Activated CD8-positive, alpha-beta memory T cell treated with anti-CD3 and anti-CD28 coated beads for 1 hour (primary cell): ENCODE measurements around the gene TEAD1.
"Not testable (repeated sequence)": the region's sequence is repeated elsewhere in the genome, so short reads cannot be mapped to it uniquely, and the experiment has no call there.

Experiments
- DNase-seq, 2 donors: peaks; one replicate each; pipeline ENCODE4 v3.0.0-alpha.2; 2020; ENCODE audit warnings: low read depth in 1 of 2; ENCODE audit errors: extremely low read depth in 1 of 2

TEAD1 gene

GRCh38 chr11:12853652-12854296 is 179.6 kb downstream of the TEAD1 start:
- no peak for DNase-seq

GRCh38 chr11:12854297-12854661 is 180.1 kb downstream of the TEAD1 start:
- no peak for DNase-seq

- DNase-seq, result no peak
These were observed 180.6 kb downstream of the TEAD1 start for GRCh38 chr11:12854829-12855228.

- no peak for DNase-seq
These were observed 182.1 kb downstream of the TEAD1 start for GRCh38 chr11:12856338-12856737.

GRCh38 chr11:12857572-12857971 is 183.4 kb downstream of the TEAD1 start:
- no peak for DNase-seq

- DNase-seq, result no peak
These were observed 185.8 kb downstream of the TEAD1 start for GRCh38 chr11:12859872-12860657.

GRCh38 chr11:12860827-12861226 is 186.6 kb downstream of the TEAD1 start:
- DNase-seq, result no peak

- DNase-seq, result no peak
These were observed 188.7 kb downstream of the TEAD1 start for GRCh38 chr11:12862696-12863469.

- no peak for DNase-seq
These were observed 189.4 kb downstream of the TEAD1 start for GRCh38 chr11:12863605-12864121.

GRCh38 chr11:12864316-12865156 is 190.3 kb downstream of the TEAD1 start:
- DNase-seq, result no peak

GRCh38 chr11:12865863-12866595 is 191.8 kb downstream of the TEAD1 start:
- no peak for DNase-seq

GRCh38 chr11:12867531-12867930 is 193.3 kb downstream of the TEAD1 start:
- DNase-seq, result no peak

- DNase-seq, result no peak
These were observed 194.3 kb downstream of the TEAD1 start for GRCh38 chr11:12868315-12869073.

GRCh38 chr11:12871241-12871640 is 197.0 kb downstream of the TEAD1 start:
- DNase-seq, result no peak

- DNase-seq, result no peak
These were observed 197.6 kb downstream of the TEAD1 start for GRCh38 chr11:12871788-12872321.

- DNase-seq, result no peak
These were observed 202.1 kb downstream of the TEAD1 start for GRCh38 chr11:12876340-12876739.

- DNase-seq, result no peak
These were observed 202.8 kb downstream of the TEAD1 start for GRCh38 chr11:12876988-12877387.

- DNase-seq, result not testable (repeated sequence)
These were observed 203.3 kb downstream of the TEAD1 start for GRCh38 chr11:12877508-12877907.

- no peak for DNase-seq
These were observed 206.1 kb downstream of the TEAD1 start for GRCh38 chr11:12880327-12880726.
